AG08396 (cell line): ENCODE results near the gene CAPS.
"Not testable (repeated sequence)": the region's sequence is repeated elsewhere in the genome, so short reads cannot be mapped to it uniquely, and the experiment has no call there.

Experiments
- DNase-seq: peaks from one replicate; pipeline ENCODE4 v3.0.0; 2012; ENCODE audit warnings: low spot score, mixed read lengths

CAPS gene

DNA sequence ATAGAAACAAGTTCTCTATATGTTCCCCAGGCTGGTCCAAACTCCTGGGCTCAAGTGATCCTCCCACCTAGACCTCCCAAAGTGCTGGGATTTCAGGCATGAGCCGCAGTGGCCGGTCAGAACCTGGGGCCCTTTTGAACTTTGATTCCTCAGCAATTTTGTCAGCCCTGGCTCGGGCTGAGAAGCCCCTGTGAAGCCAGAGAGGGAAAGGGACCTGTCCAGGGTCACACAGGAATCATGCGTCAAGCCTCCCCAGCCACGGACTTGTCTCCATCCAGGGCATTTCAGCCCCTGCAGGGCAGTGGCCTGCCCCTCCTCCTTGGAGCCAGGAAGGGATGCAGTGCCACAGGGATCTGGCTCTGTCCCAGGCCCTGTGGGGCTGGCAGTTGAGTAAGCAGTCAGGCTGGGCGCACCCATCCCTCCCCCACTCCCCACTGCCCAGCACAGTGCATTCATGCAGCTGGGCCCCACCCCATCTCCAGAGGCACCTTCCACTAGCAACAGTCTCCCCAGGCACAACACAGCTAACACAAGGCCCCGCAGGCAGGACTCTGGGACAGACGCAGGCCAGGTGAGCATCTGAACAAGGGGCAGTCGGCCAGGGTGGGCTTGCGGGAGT is at the start of gene CAPS:
TSS of gene CAPS (plus strand) at position 516 of the 619 bp plus-strand sequence. CDS start 153 bp downstream, outside the sequence.
- peak; percentile 82 for DNase-seq

DNA sequence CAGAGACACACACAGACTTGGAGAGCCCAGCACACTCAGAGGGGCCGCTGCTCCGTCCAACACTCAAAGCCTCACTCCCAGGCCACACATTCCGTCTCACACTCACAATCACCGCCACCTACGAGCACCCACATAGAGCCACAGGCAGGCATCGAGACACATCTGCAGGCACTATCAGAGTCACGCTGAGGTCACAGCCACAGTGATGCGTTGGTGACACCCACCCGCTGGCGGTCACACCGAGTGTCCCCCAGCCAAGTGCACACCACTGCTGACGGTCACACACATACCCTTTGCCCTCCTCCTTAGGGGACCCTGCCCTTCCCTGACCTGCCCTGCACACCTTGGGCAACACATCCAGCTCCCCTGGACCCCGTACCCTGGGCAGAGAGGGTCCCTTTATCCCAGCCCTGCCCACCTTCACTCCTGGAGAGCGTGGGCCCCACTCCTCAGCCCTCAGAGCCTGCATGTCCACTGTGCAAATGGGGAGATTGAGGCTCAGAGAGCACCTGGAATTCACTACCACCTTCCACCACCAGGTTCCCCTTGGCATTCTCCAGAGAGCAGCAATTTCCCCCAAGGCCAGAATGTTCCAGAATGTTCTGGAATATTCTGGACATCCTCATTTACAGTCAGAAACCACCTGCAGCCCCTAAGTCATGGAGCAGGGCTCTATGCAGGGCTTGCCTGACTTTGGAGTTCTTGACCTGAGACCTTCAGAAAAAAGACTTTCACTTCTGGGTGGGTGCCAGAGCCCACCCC is 49.1 kb upstream of the CAPS start:
- no peak for DNase-seq

DNA sequence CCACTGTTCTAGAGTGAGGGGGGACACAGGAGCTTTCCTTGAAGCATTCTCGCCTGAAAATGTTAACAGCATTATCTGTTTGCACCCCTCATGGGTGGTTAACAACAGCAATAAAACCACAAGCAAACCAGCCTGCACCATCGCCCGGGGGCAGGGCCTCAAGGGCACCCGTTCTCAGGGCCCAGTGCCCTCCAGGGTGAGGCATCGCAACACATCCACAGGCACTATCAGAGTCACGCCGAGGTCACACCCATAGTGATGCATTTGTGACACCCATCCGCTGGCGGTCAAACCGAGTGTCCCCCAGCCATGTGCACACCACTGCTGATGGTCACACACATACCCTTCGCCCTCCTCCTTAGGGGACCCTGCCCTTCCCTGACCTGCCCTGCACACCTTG is 48.3 kb upstream of the CAPS start:
- no peak for DNase-seq

DNA sequence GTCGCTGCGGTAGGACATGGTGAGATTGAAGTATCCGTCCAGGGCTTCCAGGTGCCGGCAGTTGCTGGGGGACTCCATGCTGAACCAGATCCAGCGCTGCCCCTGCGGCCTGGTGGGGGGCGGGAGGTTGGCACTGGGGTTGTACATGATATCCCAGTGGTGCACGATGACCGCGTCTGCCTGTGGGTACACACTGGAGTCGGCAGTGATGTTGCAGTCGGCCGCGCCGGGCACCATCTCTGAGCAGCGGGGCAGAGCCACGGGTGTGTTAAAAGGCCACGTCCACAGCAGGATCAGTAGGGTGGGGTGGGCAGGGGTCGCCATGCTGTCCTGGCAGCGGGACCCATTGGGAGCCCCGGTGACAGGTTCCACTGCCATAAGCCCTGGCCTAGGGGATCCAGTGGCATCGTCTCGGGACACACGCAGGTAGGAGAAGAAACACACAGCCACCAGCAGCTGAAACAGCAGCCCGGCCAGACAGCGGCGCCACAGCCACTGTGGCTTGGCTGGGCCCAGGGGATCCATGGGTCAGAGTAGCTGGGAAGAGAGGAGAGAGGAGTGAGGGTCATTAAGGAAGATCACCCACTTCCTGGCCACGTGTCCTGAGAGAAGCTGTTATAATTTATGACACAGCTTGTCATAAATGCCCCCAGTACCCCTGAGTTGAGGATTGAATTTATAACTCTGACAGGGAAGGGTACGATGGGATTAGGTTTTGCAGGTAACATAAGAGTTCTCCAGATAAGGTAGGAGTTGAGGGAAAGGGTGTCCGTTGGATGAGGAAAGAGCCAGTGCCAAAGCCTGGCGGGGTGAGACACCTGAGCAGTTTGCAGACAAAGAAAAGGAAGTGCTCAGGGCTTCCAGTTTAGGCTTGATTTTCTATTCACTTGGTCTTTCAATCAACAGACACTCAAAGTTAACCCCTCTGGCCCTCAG is 46.6 kb upstream of the CAPS start:
- DNase-seq: no peak

DNA sequence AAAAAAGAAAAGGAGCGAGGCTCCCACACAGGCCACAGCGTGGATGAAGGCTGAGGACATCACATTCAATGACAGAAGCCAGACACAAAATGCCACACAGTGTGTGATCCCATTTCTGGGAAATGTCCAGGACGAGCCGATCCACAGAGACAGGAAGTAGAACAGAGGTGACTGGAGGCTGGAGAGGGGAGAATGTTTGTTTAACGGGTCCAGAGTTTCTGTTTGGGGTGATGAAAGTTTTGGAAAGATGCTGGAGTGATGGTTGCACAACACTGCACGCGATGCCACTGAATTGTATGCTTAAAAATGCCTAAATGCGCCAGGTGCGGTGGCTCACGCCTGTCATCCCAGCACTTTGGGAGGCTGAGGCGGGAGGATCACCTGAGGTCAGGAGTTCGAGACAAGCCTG is 43.1 kb upstream of the CAPS start:
- DNase-seq: no peak

DNA sequence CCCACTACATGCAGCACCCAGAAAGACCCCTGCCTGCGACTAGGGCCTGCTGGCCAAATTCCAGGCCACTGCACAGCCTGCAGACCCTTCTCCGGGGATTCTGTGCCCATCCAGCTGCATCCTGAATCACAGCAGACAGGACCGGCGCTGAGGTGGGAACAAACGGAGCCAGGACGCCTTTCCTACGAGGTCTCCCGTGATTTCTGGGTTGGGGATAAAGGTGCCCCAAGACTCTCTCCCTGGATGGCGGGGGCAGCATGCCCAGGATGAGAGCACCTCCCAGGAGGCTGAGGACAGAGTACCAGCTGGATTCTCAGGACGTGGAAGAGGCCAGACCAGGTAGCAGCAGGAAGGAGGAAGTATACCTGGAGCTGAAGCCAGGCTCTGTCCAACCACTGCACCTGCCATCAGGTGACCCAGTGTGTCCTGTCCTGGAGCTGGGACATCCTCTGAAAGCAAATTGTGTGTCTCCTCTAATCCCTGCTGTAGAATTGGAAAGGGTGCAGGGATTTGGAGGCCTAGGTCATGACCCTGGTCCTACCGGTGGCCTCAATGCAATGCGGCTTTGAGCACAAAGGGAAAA is 40.3 kb upstream of the CAPS start:
- no peak for DNase-seq

DNA sequence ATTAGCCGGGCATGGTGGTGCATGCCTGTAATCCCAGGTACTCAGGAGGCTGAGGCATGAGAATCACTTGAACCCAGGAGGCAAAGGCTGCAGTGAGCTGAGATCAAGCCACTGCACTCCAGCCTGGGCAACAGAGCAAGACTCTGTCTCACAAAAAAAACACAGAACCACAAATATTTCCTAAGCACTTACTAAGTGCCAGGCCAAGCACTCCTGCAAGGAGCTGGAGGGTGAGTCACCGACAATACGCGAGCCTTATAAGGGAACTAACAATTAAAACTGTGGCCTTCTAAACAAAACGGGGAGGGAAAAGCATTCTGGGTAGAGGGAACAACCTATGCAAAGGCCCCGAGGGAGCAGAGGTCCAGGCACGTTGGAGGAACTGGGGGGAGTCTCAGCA is 39.6 kb upstream of the CAPS start:
- not testable (repeated sequence) for DNase-seq

DNA sequence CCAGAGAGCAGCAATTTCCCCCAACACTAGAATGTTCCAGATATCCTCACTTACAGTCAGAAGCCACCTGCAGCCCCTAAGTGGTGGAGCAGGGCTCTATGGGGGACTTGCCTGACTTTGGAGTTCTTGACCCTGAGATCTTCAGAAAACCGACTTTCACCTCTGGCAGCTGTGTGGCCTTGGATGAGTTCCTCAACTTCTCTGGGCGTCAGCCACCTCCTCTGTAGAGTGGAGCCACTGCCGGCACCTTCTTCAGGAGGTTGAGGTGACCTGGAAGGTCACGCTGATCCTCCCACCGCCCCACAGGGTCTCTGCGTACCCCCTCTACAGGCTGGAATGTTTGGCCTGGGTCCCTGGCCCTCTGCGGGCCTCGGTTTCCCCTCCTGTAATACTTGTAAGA is 36.6 kb upstream of the CAPS start:
- no peak for DNase-seq

DNA sequence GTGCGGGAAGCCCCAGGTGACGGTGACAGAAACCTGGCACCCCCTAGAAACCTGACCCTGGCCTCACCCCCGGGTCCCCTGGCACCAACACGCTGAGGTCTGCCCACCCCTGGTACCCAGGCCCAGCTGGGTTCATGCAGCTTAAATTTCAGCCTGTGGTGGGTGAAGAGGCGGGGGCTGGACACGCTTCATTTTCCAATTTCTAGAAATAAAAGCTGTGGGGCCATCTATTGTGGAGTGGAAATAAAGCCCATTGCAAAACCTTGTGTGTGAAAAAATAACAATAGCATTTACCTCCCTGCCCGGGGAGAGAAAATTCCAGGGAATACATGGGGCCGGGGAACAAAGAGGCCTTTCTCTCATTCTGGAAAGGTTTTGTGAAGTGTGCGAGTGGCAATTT is 36.2 kb upstream of the CAPS start:
- DNase-seq: no peak

DNA sequence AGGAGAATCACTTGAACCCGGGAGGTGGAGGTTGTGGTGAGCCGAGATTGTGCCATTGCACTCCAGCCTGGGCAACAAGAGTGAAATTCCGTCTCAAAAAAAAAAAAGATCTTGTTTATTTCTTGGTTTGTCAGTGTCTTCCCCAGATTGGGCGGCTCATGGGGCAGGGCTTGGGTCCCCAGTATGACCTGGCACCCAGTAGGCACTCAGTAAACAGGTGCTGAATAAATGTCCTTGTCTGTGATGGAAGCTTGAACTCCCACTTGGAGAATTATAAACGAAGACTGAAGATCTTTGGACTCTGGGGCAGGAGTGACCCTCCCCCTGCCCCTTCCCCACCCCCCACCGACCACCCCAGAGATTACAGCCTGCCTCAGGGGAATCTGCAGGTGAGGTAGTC is 33.9 kb upstream of the CAPS start:
- no peak for DNase-seq

DNA sequence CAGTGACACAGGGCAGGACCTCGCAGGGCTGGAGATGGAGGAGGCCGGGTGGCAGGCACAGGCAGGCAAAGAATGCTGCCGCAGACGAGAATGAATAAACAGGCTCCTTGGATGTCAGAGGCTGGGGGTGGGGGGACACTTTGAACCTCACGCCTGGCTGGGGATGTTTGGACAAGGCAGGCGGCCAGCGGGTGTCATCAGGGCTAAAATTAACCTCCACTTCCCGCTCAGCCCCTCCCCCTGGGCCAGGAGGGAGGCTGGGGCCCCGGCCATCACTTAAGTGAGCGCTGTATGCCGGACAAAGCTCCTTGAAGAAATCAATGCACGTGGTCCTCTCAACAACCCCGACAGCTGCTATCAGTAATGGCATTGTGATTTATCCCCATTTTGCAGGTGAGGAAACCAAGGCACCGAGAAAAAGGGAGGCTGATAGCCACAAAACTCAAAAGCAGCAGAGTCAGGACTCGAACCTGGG is 33.4 kb upstream of the CAPS start:
- peak; percentile 87 for DNase-seq

DNA sequence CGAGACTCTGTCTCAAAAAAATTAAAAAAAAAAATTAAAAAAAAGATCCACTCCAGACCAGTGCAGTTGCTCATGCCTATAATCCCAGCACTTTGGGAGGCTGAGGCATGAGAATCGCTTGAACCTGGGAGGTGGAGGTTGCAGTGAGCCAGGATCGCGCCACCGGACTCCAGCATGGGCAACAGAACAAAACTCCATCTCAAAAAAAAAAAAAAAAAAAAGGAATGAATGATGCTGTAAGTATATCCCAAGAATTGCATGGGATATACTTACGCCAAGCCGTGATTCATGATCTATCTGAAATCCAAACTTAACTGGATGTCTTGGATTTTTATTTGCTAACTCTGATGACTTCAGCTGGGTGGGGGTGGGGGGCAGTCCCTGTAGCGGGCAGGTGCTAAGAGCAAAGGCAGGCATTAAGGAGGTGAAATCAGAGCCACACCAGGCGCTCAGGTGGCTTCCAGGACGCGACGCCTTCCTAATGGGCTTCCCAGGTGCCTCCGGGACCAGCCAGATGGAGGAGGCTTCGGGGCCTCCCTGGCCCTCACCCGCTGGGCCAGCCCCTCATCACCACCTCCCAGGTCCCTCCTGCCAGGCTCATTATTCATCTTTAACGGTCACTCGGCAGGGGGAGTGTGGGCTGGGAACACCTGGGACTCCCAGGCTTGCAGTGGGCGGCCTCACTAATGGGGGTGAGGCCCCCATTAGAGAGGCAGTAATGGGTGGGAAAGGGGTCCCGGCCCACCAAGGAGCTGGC is 32.3 kb upstream of the CAPS start:
- no peak for DNase-seq

DNA sequence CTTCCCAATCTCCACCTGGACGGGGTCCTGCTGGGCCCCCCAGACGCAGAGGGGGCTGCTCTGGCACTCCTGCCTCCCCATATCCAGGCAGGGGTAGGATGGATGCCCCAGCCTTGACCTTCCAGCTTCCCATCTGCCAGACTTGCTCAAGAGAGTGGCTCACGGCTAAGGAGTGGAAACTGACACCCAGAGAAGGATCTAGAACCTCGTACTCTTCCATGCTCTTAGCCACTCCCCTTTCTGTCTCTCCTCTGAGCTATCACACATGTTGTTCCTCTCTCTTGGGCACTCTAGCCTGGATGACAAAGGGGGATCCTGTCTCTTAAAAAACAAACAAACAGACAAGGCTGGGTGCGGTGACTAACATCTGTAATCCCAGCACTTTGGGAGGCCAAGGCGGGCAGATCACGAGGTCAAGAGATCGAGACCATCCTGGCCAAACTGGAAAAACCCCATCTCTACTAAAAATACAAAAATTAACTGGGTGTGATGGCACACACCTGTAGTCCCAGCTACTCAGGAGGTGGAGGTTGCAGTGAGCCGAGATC is 31.6 kb upstream of the CAPS start:
- no peak for DNase-seq

DNA sequence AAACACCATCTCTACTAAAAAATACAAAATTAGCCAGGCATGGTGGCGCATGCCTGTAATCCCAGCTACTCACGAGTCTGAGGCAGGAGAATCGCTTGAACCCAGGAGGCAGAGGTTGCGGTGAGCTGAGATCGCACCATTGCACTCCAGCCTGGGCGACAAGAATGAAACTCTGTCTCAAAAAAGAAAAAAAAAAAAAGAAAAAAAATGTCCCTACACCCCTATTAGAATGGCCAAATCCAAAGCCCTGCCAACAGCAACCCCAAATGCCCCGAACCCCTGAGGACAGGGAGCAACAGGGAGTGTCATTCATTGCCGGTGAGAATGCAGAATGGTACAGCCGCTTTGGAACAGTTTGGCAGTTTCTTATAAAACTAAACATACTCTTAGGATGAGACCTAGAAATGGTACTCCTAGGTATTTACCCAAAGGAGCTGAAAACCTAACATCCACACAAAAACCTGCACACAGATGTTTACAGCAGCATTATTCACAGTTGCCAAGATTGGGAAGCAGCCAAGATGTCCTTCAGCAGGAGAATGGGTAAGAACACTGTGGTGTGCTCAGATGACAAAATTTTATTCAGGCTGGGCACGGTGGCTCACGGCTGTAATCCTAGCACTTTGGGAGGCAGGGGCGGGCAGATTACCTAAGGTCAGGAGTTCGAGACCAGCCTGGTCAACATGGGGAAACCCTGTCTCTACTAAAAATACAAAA is 30.7 kb upstream of the CAPS start:
- DNase-seq: not testable (repeated sequence)

DNA sequence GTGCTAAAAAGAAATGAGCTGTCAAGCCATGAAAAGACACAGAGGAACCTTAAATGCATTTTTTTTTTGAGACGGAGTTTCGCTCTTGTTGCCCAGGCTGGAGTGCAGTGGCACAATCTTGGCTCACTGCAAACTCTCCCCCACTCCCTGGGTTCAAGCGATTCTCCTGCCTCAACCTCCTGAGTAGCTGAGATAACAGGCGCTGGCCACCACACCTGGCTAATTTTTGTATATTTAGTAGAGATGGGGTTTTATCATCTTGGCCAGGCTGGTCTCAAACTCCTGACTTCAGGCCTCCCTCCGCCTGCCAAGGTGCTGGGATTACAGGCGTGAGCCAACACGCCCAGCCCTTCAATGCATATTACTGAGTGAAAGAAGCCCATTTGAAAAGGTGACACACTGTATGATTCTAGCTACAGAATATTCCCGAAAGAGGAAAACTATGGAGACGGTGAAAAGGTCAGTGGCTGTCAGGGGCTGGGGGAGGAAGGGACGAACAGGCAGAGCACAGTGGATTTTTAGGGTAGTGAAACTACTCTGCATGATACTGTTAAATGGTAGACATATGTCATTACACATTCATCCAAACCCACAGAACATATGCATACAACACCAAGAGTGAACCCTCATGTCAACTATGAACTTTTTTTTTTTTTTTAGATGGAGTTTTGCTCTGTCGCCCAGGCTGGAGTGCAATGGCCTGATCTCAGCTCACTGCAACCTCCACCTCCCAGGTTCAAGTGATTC is 29.8 kb upstream of the CAPS start:
- not testable (repeated sequence) for DNase-seq

DNA sequence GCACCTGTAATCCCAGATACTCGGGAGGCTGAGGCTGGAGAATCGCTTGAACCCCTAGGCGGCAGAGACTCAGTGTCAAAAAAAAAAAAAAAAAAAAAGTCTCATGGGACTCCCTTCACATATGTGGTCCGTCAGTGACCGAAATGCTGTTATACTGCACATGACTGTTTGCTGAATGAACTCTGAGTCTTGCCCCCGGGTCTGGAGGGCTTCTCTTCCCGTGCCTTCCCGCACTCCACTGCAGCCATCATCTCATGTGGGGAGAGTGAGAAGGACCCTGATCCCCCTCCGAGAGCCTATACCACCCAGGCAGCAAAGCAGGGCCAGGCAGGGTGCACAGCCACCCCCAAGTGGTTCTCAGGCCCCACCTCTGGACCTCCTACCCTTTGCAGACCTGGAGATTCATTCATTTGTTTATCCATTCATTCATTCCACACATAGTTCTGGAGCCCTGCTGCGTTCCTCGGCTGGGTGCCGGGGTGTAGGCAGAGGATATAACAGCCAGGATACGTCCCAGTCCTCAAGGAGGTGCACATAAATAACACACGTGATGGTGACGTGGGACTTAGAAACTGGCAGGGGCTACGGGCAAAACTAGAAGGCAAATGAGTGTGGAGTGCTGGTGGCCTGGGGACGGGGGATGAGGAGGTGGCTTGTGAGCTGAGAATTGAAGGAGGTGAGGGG is 24.6 kb upstream of the CAPS start:
- DNase-seq: peak; percentile 81

DNA sequence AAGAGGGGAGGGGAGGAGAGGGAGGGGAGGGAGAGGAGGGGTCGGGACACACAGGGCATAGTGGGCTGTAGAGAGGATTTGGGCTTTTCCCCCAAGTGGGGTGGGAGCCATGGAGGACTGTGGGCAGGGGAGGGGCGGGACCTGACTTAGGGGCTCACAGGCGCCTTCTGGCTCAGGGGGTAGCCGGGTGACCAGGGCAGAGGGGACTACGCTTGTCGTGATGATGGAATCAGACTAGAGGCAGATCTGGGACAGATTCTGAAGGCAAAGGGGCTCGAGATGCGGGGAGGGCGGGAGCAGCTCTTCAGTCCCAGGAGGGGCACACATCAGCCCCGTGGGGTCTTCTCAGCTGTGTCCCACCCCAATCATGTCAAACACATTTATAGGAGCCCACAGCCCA is 24.0 kb upstream of the CAPS start:
- no peak for DNase-seq

DNA sequence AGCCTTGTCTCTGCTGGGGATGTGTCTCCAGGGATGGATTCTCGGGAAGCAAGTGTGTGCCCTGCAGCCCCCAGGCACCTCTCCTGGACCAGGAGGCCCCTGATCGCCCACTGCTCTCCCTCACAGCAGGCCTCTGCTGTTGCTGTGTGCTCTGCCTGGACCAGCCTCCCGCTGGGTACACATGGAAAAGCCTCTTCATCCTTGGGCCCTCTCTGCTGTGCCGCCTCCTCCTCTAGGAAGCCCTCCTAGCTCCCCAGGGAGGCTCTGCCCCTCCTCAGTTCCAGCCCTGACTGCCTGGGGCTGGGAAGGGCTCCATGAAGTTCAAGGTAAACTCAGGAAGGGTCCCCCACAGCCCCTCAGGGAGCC is 22.5 kb upstream of the CAPS start:
- no peak for DNase-seq
